Kidney glomerular epithelial cell (primary cell): ENCODE measurements around the gene CAVIN2.

Experiments
- DNase-seq: peaks from one replicate; lab custom pipeline; 2025; lab: John Stamatoyannopoulos, UW

CAVIN2 gene

DNA sequence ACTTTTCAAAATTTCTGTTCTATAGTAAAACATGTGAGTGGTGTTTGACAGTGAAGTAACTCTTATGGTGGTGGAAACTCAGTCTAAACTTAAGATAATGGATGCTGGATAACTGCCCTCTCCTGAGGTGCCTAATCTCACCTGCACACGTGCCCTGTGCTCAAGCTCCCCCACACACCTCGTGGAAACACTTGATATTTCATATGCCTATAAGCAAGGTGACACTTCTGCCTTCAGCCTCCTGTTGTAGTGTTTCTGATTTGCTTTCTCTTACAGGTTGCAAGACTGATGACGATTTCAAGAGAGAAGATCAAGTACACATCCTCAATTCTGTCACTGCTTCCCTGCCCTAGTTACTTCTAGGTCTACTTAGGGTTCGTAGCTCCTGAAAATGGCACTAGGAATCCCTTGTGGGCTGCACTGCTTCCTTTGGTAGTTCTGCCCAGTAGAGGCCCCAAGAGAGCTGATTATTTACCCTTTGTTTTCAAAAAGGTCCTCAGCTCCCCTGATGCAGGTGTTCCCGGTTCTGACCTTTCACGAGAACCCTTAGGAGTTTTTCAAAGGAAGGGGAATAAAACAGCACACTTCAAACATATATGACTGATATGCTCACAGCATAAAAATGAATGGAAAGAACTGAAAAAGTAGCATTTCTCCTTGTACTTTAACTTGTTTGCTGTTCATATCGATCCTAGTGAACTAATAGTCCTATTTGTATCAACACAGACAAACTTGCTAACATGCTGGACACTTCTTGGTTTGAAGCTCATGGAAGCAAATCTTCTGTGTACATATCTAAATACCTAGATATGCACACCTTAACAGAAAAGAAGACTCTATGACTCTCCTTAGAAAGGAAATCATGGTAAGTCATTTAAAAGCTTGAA, 6.7 kb downstream of the CAVIN2 start:
- no peak for DNase-seq

DNA sequence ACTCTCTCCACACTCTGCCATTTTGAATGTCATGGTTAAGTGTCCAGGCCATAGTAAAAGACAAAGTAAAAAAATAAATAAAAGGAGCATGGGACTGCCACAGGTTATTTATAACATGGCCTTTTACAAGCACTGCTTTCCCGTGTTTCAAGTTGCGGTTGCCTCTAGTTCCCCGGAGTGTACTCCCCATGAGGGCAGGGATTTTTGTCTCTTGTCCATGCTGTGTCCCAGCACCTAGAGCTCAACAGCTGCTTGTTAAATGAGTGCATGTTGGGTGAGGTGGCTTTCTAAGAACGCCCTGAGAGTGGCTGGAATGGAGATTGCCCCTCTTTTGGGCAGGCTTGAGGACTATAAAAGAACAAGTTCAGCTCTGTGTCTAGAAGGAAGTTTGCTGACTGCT, 8.4 kb downstream of the CAVIN2 start:
- no peak for DNase-seq

GRCh38 chr2:191836853-191837769, 9.8 kb downstream of the CAVIN2 start:
- DNase-seq, result no peak

GRCh38 chr2:191836471-191836852, 10.4 kb downstream of the CAVIN2 start:
- DNase-seq, result no peak

DNA sequence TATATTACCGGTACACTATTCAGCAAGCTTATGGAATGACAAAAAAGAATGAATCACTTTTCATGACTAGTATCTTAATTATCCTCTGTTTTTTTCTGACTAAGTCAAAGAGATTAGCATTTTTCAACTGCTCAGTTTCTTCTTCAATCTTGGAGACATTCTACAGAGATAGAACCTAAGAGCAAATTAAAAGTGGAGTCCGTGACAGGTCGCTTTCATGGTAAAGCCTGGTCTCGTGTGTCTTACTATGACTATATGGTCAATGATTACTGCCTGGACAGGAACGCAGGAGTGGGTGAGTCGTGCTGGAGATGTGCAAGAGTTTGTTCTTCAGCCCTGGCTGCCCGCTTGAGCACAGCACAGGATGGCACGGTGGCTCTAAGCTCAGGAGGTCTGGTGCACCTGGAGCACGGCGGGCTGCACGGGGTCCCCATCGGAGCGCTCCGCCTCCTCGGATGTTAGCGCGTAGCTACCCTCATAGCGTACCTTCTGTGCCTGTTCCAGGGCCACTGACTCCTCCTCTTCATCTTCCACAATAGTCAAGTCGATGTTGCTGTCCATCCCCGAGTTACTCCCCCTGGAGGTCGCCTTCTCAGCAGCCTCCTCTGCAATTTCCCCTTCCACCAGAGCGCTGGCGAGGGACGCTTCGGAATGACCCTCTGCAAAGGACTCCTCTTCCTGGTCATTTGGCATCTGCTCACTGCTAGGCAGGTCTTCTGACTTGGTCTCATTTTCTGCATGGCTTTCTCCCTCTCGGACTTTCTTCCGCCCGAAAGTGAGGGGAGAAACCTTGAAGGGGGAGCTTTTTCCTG, 11.1 kb downstream of the CAVIN2 start:
- no peak for DNase-seq

DNA sequence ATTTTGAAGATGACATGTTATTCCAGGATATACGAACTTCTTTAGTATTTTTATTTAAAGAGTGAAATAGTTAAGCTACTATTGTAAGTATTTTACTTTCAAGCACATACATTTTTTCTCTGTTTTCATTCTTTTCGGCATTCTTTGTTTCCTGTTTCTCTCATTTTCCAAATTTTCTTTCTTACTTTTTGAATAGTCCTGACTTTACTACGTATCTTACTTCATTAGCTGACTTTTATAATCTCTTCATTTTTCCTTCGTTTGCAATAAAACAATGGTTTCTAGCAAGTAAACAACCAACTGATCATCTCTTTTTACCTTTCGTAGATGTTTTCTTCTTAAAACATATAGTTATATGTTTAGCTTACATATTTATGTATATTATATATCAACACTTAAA, 11.8 kb downstream of the CAVIN2 start:
- no peak for DNase-seq

DNA sequence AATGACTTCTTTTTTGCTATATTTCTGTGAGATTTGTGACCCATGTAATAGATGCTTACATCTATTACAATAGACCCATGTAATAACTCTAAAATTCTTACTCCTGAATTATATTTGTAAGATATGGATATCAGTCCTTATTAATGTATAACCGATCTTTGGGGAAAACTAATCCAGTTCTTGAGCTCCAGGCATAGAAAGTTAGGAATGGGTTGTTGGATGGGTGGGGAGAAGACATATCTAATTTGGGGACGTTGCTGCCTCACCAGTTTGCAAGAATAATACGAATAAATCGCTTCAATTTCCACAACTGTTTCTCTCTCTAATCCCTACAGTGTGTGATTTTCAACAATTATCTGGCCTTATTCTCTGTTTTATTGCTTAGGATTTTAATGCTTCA, 13.5 kb downstream of the CAVIN2 start:
- DNase-seq, result no peak

- DNase-seq, result no peak
These were observed 14.2 kb downstream of the CAVIN2 start for GRCh38 chr2:191832668-191833067.

DNA sequence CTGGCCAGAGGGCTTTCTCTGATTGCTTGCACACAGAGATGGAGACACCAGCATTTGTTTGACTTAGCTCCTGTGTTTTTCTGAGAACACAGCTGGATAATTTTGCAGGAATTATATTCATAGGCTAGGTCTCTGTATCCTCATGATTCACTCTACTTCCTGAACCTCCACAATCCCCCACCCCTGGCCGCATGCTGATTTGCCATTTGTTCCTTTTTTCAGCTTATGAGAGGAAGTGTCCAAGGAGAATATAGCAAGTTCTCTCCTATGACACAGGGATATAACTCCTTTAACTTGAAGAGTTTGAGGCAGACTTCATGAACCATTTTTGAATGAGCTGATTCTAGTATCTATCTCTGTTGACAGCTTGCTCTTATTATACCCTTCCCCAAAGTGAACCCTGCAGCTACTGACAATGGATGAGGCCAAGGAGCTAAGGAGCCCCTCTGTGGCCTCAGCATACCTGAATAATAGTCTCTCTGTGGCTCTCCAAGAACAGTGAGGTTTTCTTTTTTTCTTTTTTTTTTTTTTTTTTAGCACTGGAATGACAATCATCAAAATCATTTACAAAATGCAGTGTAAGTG, 15.4 kb downstream of the CAVIN2 start:
- no peak for DNase-seq

- no peak for DNase-seq
These were observed 22.5 kb downstream of the CAVIN2 start for GRCh38 chr2:191824398-191824797.

- DNase-seq, result no peak
These were observed 25.8 kb downstream of the CAVIN2 start for GRCh38 chr2:191821078-191821477.

DNA sequence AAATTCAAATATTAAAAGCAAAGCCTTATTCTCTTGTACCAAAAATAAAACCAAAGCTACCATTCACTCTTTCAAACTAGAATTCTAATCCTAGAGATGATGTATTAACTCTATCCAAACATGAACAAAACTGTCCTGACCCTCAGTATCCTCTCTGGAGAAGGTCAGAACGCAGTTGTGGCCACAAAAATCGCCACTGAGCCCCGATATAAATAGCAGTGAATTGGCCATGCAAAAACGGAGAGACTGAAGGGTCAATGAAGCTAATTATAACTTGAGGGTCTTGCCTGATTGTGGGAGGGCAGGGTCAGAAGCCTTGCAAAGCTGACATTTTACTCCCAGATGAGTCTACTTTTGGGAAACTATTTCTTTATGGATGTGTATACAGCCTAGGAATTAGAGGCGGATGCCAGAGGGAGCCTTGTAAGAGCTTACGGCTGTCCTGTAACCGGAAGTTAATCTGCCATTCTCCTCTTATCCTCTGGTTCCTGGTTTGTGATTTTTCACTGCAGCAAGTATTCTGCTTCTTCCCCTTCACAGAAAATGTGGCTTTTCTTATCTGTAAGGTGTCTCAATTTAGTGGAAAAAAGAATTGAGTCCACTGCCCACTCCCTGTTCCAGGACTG, 28.1 kb downstream of the CAVIN2 start:
- DNase-seq, result no peak

GRCh38 chr2:191818133-191818532, 28.8 kb downstream of the CAVIN2 start:
- no peak for DNase-seq

GRCh38 chr2:191815010-191815409, 31.9 kb downstream of the CAVIN2 start:
- DNase-seq, result no peak

DNA sequence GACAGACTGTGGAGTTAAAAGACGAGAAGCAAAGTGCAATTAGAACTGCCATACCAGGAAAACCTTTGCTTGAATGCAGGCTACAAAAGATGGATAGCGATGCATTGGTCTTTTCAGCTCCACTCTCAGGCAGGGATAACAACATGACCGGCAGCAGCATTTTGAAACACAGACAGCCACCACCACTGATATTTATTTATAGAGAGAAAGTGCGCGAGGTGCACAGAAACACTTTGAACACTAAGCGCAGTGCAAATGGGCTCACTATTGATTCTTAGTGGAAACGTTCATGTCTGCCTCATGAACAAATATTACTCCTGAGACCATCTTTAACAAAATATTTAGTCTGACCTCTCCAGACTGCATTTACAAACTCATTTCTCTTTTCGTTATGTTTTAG, 32.9 kb downstream of the CAVIN2 start:
- DNase-seq, result no peak

DNA sequence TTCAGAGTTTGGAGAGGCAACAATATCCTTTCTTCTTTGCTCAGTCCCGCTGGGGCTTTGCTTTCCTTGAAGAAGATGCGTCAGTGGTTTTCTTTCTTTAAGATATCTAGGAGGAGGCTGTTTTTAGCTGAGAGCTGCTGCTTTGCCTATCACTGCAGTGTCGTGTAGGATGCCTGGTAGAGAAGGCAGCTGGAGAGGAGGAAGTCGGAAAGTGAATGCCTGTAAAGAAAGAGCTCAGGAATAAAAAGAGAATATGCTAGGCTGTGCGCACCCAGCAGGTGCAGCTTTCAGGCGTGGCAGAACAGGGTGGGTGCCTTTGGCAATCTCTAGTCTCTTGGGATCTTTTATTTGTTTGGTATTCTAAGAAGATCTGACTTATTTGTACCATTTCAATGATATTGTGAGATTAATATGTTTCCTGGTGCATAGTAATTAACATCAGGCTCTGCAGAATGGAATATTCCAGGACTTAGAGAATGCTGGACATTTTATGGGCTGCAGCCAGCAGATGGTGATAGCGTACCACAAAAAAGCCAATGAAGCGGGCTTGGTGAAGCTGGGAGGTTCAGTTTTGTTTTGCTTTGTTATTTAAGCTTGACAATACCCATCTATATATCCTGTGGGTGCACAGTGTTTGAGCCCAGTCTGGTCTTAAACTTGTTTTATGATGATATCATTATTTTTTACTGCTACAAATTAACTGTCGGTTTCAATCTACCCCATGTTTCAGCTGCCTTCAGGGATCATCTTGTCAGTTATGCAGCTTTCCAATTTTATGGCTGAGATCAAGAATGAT, 34.9 kb downstream of the CAVIN2 start:
- peak; percentile 29 for DNase-seq

- DNase-seq, result no peak
These were observed 40.5 kb downstream of the CAVIN2 start for GRCh38 chr2:191806396-191806795.

GRCh38 chr2:191804766-191805165, 42.1 kb downstream of the CAVIN2 start:
- no peak for DNase-seq

GRCh38 chr2:191803007-191803406, 43.9 kb downstream of the CAVIN2 start:
- DNase-seq, result no peak

- DNase-seq, result no peak
These were observed 44.7 kb downstream of the CAVIN2 start for GRCh38 chr2:191802180-191802579.
